Stimulated activated naive CD8-positive, alpha-beta T cell treated with anti-CD3 and anti-CD28 coated beads, Interleukin-15, Interleukin-2, amounts not matched to agents 100 ng/mL and 50 ng/mL, for 24 hours (primary cell): ENCODE results near the gene KIAA1671.

ENCODE experiments used
- H3K27ac Mint-ChIP-seq: one replicate; pipeline ENCODE4 v1.8.0; 2021; ENCODE audit warnings: mild to moderate bottlenecking, mixed read lengths
- H3K27me3 Mint-ChIP-seq: one replicate; pipeline ENCODE4 v1.8.0; 2021; ENCODE audit warnings: mixed read lengths
- H3K36me3 Mint-ChIP-seq: one replicate; pipeline ENCODE4 v1.8.0; 2021; ENCODE audit warnings: low read depth, mixed read lengths
- H3K4me1 Mint-ChIP-seq: one replicate; pipeline ENCODE4 v1.8.0; 2021; ENCODE audit warnings: low read depth, mixed read lengths
- H3K4me3 Mint-ChIP-seq: one replicate; pipeline ENCODE4 v1.8.0; 2021; ENCODE audit warnings: mild to moderate bottlenecking, mixed read lengths
- H3K9me3 Mint-ChIP-seq: one replicate; pipeline ENCODE4 v1.8.0; 2021; ENCODE audit warnings: mixed read lengths

The KIAA1671 gene

GRCh38 chr22:25002241-25002985, 49.9 kb downstream of the KIAA1671 start:
- Mint-ChIP-seq H3K27me3 (peaks cover 1% of the 10 kb centered on the region), H3K36me3 (no peaks in the 10 kb centered on the region), H3K4me1 (peaks cover 3% of the 10 kb centered on the region), H3K4me3 (no peak overlapping the region), H3K27ac (no peak overlapping the region), H3K9me3 (no peaks in the 10 kb centered on the region)

GRCh38 chr22:25006354-25006753, 53.8 kb downstream of the KIAA1671 start:
- Mint-ChIP-seq H3K27me3 (no peaks in the 10 kb centered on the region), H3K9me3 (no peaks in the 10 kb centered on the region), H3K27ac (no peak overlapping the region), H3K4me3 (no peak overlapping the region), H3K36me3 (no peaks in the 10 kb centered on the region), H3K4me1 (peaks cover 3% of the 10 kb centered on the region)

GRCh38 chr22:25007444-25008106, 55.1 kb downstream of the KIAA1671 start:
- Mint-ChIP-seq H3K4me3 (no peak overlapping the region), H3K27me3 (no peaks in the 10 kb centered on the region)

GRCh38 chr22:25008666-25009065, 56.1 kb downstream of the KIAA1671 start:
- no peaks in the 10 kb centered on the region for H3K36me3 Mint-ChIP-seq
- no peak overlapping the region for H3K27ac Mint-ChIP-seq
- no peaks in the 10 kb centered on the region for H3K9me3 Mint-ChIP-seq
- no peak overlapping the region for H3K4me3 Mint-ChIP-seq
- no peaks in the 10 kb centered on the region for H3K4me1 Mint-ChIP-seq
- no peaks in the 10 kb centered on the region for H3K27me3 Mint-ChIP-seq

More at GRCh38 chr22:25007444-25008106, 55.1 kb downstream of the KIAA1671 start:
- Mint-ChIP-seq H3K9me3 (no peaks in the 10 kb centered on the region), H3K4me1 (no peaks in the 10 kb centered on the region), H3K36me3 (no peaks in the 10 kb centered on the region), H3K27ac (no peak overlapping the region)

GRCh38 chr22:25012741-25013143, 60.2 kb downstream of the KIAA1671 start:
- Mint-ChIP-seq H3K27me3 (no peaks in the 10 kb centered on the region), H3K27ac (no peak overlapping the region), H3K36me3 (no peaks in the 10 kb centered on the region), H3K4me3 (no peak overlapping the region), H3K9me3 (no peaks in the 10 kb centered on the region), H3K4me1 (no peaks in the 10 kb centered on the region)

- no peaks in the 10 kb centered on the region for H3K4me1 Mint-ChIP-seq
- H3K27me3 Mint-ChIP-seq = no peaks in the 10 kb centered on the region
Observed at GRCh38 chr22:25013607-25014006, 61.1 kb downstream of the KIAA1671 start.

GRCh38 chr22:25014896-25015755, 62.6 kb downstream of the KIAA1671 start:
- no peak overlapping the region for H3K4me3 Mint-ChIP-seq
- H3K27me3 Mint-ChIP-seq = peaks cover 6% of the 10 kb centered on the region
- no peaks in the 10 kb centered on the region for H3K4me1 Mint-ChIP-seq
- no peaks in the 10 kb centered on the region for H3K9me3 Mint-ChIP-seq
- H3K36me3 Mint-ChIP-seq = no peaks in the 10 kb centered on the region
- H3K27ac Mint-ChIP-seq = no peak overlapping the region

More at GRCh38 chr22:25013607-25014006, 61.1 kb downstream of the KIAA1671 start:
- Mint-ChIP-seq H3K9me3 (no peaks in the 10 kb centered on the region), H3K4me3 (no peak overlapping the region), H3K36me3 (no peaks in the 10 kb centered on the region), H3K27ac (no peak overlapping the region)

GRCh38 chr22:25016311-25016710, 63.8 kb downstream of the KIAA1671 start:
- Mint-ChIP-seq H3K27me3 (peaks cover 13% of the 10 kb centered on the region), H3K9me3 (no peaks in the 10 kb centered on the region), H3K36me3 (no peaks in the 10 kb centered on the region), H3K27ac (no peak overlapping the region), H3K4me1 (no peaks in the 10 kb centered on the region), H3K4me3 (no peak overlapping the region)

GRCh38 chr22:25018009-25018408, 65.5 kb downstream of the KIAA1671 start:
- Mint-ChIP-seq H3K4me1 (no peaks in the 10 kb centered on the region), H3K27me3 (peaks cover 13% of the 10 kb centered on the region), H3K9me3 (no peaks in the 10 kb centered on the region), H3K36me3 (no peaks in the 10 kb centered on the region), H3K27ac (no peak overlapping the region), H3K4me3 (no peak overlapping the region)

GRCh38 chr22:25019427-25020184, 67.1 kb downstream of the KIAA1671 start:
- Mint-ChIP-seq H3K27me3 (peaks cover 13% of the 10 kb centered on the region), H3K4me3 (no peak overlapping the region), H3K36me3 (no peaks in the 10 kb centered on the region), H3K4me1 (no peaks in the 10 kb centered on the region), H3K9me3 (no peaks in the 10 kb centered on the region), H3K27ac (no peak overlapping the region)

- no peaks in the 10 kb centered on the region for H3K36me3 Mint-ChIP-seq
- no peak overlapping the region for H3K4me3 Mint-ChIP-seq
- no peaks in the 10 kb centered on the region for H3K9me3 Mint-ChIP-seq
- no peak overlapping the region for H3K27ac Mint-ChIP-seq
- H3K27me3 Mint-ChIP-seq = peaks cover 13% of the 10 kb centered on the region
- H3K4me1 Mint-ChIP-seq = peaks cover 6% of the 10 kb centered on the region
Observed at GRCh38 chr22:25021409-25021808, 68.9 kb downstream of the KIAA1671 start.

GRCh38 chr22:25021976-25022711, 69.6 kb downstream of the KIAA1671 start:
- Mint-ChIP-seq H3K9me3 (no peaks in the 10 kb centered on the region), H3K4me1 (peaks cover 6% of the 10 kb centered on the region), H3K27me3 (peaks cover 13% of the 10 kb centered on the region), H3K27ac (no peak overlapping the region), H3K36me3 (no peaks in the 10 kb centered on the region), H3K4me3 (no peak overlapping the region)

GRCh38 chr22:25023879-25024278, 71.4 kb downstream of the KIAA1671 start:
- H3K27ac Mint-ChIP-seq = no peak overlapping the region
- H3K4me3 Mint-ChIP-seq = no peak overlapping the region
- no peaks in the 10 kb centered on the region for H3K36me3 Mint-ChIP-seq
- no peaks in the 10 kb centered on the region for H3K9me3 Mint-ChIP-seq
- H3K4me1 Mint-ChIP-seq = peaks cover 6% of the 10 kb centered on the region
- peaks cover 13% of the 10 kb centered on the region for H3K27me3 Mint-ChIP-seq

- H3K27ac Mint-ChIP-seq = no peak overlapping the region
- peaks cover 6% of the 10 kb centered on the region for H3K4me1 Mint-ChIP-seq
- H3K36me3 Mint-ChIP-seq = no peaks in the 10 kb centered on the region
- no peaks in the 10 kb centered on the region for H3K9me3 Mint-ChIP-seq
- peaks cover 6% of the 10 kb centered on the region for H3K27me3 Mint-ChIP-seq
- no peak overlapping the region for H3K4me3 Mint-ChIP-seq
Observed at GRCh38 chr22:25024895-25025294, 72.4 kb downstream of the KIAA1671 start.
